ENCODE data around the gene ZNF619. TPM values are rescaled to one million over a fixed set of nuclear protein-coding genes. Genes with fewer than 3 reads are reported as not detected.

The ZNF619 gene
- total and polyA plus RNA-seq, 2 of the 4 experiments (the other 2 are of a cell fraction) = 2.0 to 4.8 TPM

DNA sequence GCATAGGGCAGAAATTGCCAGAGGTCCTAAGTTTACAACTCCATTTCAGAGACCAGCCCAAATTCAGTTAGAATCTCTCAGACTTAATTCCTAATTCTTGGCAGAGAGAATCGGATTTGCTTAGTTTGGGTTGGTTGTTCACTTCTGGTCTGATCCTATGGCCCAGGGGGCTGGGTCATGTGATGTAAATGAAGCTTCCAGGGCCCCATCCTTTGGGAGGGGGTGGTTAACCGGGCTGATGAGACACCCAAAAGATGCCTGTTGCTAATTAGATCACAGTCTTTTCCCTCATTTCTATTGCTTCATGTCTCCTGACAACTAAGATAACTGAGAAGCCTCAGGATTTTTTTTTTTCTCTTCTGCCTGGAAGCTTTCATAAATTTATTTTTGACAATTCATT is 17.8 kb downstream of the ZNF619 start:
- no peak overlapping the region for H3K9ac ChIP-seq (ENCODE audit: low read depth, low read length)
- H2AK5ac ChIP-seq (ENCODE audit: low read depth, low read length) = no peak overlapping the region
- H3K4me1 ChIP-seq (ENCODE audit: control insufficient read depth, insufficient read depth, low read length) = no peaks in the 10 kb centered on the region
- DNase-seq (no peak), ATAC-seq (ENCODE audit: low read depth) (no peak)
- H3K9me3 ChIP-seq (ENCODE audit: control insufficient read depth, insufficient read depth, low read length) = no peaks in the 10 kb centered on the region
- H2AK9ac ChIP-seq (replicated peaks; ENCODE audit: low read depth, low read length, poor library complexity) = no peak overlapping the region
- H2BK15ac ChIP-seq (ENCODE audit: low read depth, low read length) = no peak overlapping the region
- H3K79me1 ChIP-seq (ENCODE audit: low read depth in 1 of 2, low read length in 2 of 2) = no peaks in the 10 kb centered on the region
- no peak overlapping the region for H4K5ac ChIP-seq (ENCODE audit: low read depth, low read length)
- TF ChIP-seq RCOR1 (IDR thresholded peaks at IDR 0.05; ENCODE audit: insufficient replicate concordance, low read length) (no peak), FOS (IDR thresholded peaks at IDR 0.05; ENCODE audit: low read depth, low read length) (no peak)
- no peak overlapping the region for H3K4ac ChIP-seq (ENCODE audit: low read depth, low read length)
- no peaks in the 10 kb centered on the region for H3K9me1 ChIP-seq (ENCODE audit: insufficient read depth, low read length)
- BruUV-seq (replicated peaks) = no TSS peak
- ChIA-PET CTCF (no interaction called here), POLR2A (ENCODE audit: unreplicated experiment) (no interaction called here)
- no peak overlapping the region for H2AFZ ChIP-seq (replicated peaks; ENCODE audit: low read length, poor library complexity)
- no peak overlapping the region for H2BK120ac ChIP-seq (ENCODE audit: low read depth, low read length)
- H4K8ac ChIP-seq (ENCODE audit: low read depth in 2 of 2, low read length in 2 of 2) = no peak overlapping the region
- H3K14ac ChIP-seq (replicated peaks; ENCODE audit: low read depth, low read length) = no peak overlapping the region
- no peak overlapping the region for H2BK20ac ChIP-seq (ENCODE audit: low read depth, low read length)
- H3K18ac ChIP-seq (ENCODE audit: low read depth, low read length) = no peak overlapping the region
- H3K4me3 ChIP-seq (ENCODE audit: insufficient read depth, low read depth, low read length) = no peak overlapping the region
- no peaks in the 10 kb centered on the region for H3K36me3 ChIP-seq (ENCODE audit: control insufficient read depth, insufficient read depth, low read length)
- H2BK5ac ChIP-seq (ENCODE audit: low read depth, low read length, poor library complexity, severe bottlenecking) = no peak overlapping the region
- H3K27ac ChIP-seq (ENCODE audit: insufficient read depth, low read length) = no peak overlapping the region
- dilution Hi-C loops (cut with HindIII; ENCODE audit: low sequenced_read_pairs, unreplicated experiment) (no loop called here), intact Hi-C loops (cut with micrococcal nuclease) (no loop called here), in situ Hi-C loops (cut with MboI; ENCODE audit: low sequenced_read_pairs) (no loop called here)
- no peak overlapping the region for H4K91ac ChIP-seq (ENCODE audit: insufficient read depth, low read depth, low read length)
- H3K56ac ChIP-seq (ENCODE audit: extremely low read depth, insufficient read depth, low read length) = no peak overlapping the region
- no peaks in the 10 kb centered on the region for H4K20me1 ChIP-seq (ENCODE audit: insufficient read depth, low read length)
- H3K23ac ChIP-seq (ENCODE audit: low read depth, low read length) = no peak overlapping the region
- H3K4me2 ChIP-seq (ENCODE audit: low read depth, low read length) = no peak overlapping the region
- no peaks in the 10 kb centered on the region for H3K27me3 ChIP-seq (ENCODE audit: control insufficient read depth, insufficient read depth, low read length)
- no CpG with 5 or more reads among the region's 2 CpGs for WGBS, 2 experiments (ENCODE audit: extremely low coverage in 2 of 2, insufficient read length in 1 of 2)
